Epithelial cell of esophagus (primary cell): ENCODE measurements around the gene PEF1.

Experiments
- DNase-seq: peaks from one replicate; pipeline ENCODE4 v3.0.0; 2010; ENCODE audit warnings: low read depth
- H3K4me3 ChIP-seq: 2 replicates; pipeline ENCODE4 v1.5.1; 2011; ENCODE audit warnings: mild to moderate bottlenecking, low read length, control low read depth
- CTCF ChIP-seq: IDR thresholded peaks from 2 replicates; pipeline ENCODE4 v1.5.1; 2011; ENCODE audit warnings: low read depth, mild to moderate bottlenecking, low read length, control low read depth, inconsistent platforms; ENCODE audit not compliant: insufficient read depth; ENCODE audit errors: missing control alignments

The PEF1 gene

GRCh38 chr1:31679091-31679490 is 34.4 kb upstream of the PEF1 start:
- TF ChIP-seq CTCF: no peak
- no peak for DNase-seq
- H3K4me3 ChIP-seq: no peak overlapping the region

GRCh38 chr1:31678681-31679080 is 34.0 kb upstream of the PEF1 start:
- no peak for TF ChIP-seq CTCF
- DNase-seq: no peak
- no peak overlapping the region for H3K4me3 ChIP-seq

DNA sequence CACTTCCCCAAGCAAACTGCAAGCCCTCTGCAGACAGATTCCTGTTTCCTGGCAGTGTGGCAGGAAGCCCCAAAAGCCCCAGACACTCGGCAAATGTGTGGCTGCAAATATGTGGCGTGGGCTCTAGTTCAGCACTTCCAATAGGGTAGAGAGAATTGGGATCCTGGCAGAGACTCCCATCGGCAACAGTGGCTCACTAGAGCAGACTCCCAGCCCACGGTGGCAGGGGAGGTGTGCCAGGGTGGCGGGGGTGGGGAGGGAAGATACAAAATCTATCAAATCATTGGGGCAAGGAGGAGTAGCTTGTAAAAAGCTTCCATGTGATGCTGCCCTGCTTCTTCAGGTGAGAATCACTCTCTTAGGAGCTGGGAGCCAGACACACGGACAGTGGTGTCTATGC is 33.3 kb upstream of the PEF1 start:
- no peak for DNase-seq
- H3K4me3 ChIP-seq: no peak overlapping the region
- no peak for TF ChIP-seq CTCF

GRCh38 chr1:31677401-31677800 is 32.7 kb upstream of the PEF1 start:
- H3K4me3 ChIP-seq: no peak overlapping the region
- no peak for DNase-seq
- no peak for TF ChIP-seq CTCF

DNA sequence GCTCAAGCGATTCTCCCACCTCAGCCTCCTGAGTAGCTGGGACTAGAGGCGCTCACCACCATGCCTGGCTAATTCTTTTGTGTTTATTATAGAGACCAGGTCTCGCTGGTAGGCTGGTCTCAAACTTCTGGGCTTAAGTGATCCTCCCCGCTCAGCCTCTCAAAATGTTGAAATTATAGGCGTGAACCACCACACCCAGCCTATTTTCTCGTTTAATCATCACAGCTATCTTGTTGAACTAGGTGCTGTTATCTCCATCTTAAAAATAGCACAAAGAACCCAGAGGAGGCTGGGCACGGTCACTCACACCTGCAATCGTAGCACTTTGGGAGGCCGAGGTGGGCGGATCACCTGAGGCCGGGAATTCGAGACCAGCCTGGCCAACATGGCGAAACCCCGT is 31.1 kb upstream of the PEF1 start:
- no peak for TF ChIP-seq CTCF
- H3K4me3 ChIP-seq: no peak overlapping the region
- DNase-seq: peak; percentile 14

DNA sequence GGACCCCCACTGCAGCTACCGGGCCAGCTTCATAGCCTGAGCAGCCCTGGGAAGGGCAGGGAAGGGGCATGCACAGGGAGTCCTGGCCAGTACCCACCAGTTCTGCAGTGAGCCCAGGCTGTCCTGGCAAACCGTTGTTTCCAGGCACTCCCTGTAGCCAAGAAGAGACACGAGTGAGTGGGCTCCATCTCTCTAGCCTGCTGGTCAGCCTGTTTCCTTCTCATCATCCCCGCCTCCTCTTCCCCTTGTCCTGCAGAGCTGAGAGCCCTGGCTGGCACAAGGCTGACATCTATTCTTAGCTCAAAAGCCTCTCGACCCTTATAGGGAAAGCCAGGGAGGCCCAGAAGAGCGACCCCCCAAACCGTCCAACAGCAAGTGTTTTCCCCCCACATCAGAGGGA is 30.5 kb upstream of the PEF1 start:
- no peak for DNase-seq

More for the DNA sequence above, 30.5 kb upstream of the PEF1 start:
- H3K4me3 ChIP-seq: no peak overlapping the region
- TF ChIP-seq CTCF: no peak
